MG63 (cell line): ENCODE measurements around the gene BCO2. TPM values are rescaled to one million over a fixed set of nuclear protein-coding genes. Genes with fewer than 3 reads are reported as not detected.
"Not testable (repeated sequence)": the region's sequence is repeated elsewhere in the genome, so short reads cannot be mapped to it uniquely, and the experiment has no call there.

Experiments
- DNase-seq: peaks from one replicate; pipeline ENCODE4 v3.0.0-alpha.2; 2020
- H3K27me3 ChIP-seq: fragments of 250-450 bp; sonication (Bioruptor Pico); 2 replicates; pipeline ENCODE4 v1.5.1; 2020; ENCODE audit warnings: mild to moderate bottlenecking, moderate library complexity
- H3K36me3 ChIP-seq: fragments of 250-450 bp; sonication (Bioruptor Pico); 2 replicates; pipeline ENCODE4 v1.5.1; 2020; ENCODE audit warnings: mild to moderate bottlenecking, moderate library complexity
- H3K4me3 ChIP-seq: fragments of 250-450 bp; sonication (Bioruptor Pico); 2 replicates; pipeline ENCODE4 v1.5.1; 2020; ENCODE audit warnings: mild to moderate bottlenecking, moderate library complexity
- H3K9me3 ChIP-seq: fragments of 250-450 bp; sonication (Bioruptor Pico); 2 replicates; pipeline ENCODE4 v1.5.1; 2020; ENCODE audit warnings: mild to moderate bottlenecking, moderate library complexity
- total RNA-seq: library from RNA; depleted of rRNA; stranded (reverse); fragments of >200 nt; shearing (Covaris generic); gene quantifications from 2 replicates; pipeline ENCODE4 v1.2.3, GENCODE V29; 2014; ENCODE audit warnings: low replicate concordance

Gene BCO2
- total RNA-seq, 1 experiment from 2014 or later, result 1.1 TPM

- peak overlapping the region; percentile 48 for H3K4me3 ChIP-seq
- no peaks in the 10 kb centered on the region for H3K27me3 ChIP-seq
- no peaks in the 10 kb centered on the region for H3K9me3 ChIP-seq
- H3K36me3 ChIP-seq, result peaks cover 29% of the 10 kb centered on the region
- DNase-seq, result no peak
Observed at GRCh38 chr11:112162761-112163546, 12.4 kb upstream of the BCO2 start.

GRCh38 chr11:112163875-112164685 lies 11.2 kb upstream of the BCO2 start, which contains the start of gene IL18:
TSS of gene IL18 (minus strand) at chr11:112164094. CDS start at chr11:112155053, 9,041 bp downstream.
- H3K9me3 ChIP-seq, result no peaks in the 10 kb centered on the region
- peak within 1 kb of the TSS; percentile 48 for H3K4me3 ChIP-seq
- no peaks in the 10 kb centered on the region for H3K27me3 ChIP-seq
- H3K36me3 ChIP-seq, result peaks cover 21% of the 10 kb centered on the region
- peak; percentile 82 for DNase-seq

DNA sequence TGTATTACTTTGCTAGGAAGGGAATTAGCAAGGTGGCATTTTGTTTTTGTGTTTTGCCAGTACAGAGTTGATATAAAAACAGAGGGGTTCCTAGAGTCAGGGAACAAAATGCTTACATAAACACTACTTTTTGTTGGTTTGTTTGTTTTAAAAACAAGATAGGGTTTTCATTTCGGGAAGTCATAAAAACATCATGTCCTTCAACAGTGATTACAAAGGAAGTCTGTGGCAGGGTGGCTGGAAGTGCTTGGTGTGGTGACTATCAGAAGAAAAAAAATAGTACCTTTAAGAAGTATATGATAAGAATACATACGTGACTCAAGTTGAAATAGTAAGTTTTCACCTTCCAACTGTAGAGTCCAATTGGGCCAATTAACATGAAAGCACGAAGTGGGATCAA lies 10.3 kb upstream of the BCO2 start:
- no peak overlapping the region for H3K4me3 ChIP-seq
- peaks cover 13% of the 10 kb centered on the region for H3K36me3 ChIP-seq
- H3K9me3 ChIP-seq, result no peaks in the 10 kb centered on the region
- no peak for DNase-seq
- no peaks in the 10 kb centered on the region for H3K27me3 ChIP-seq

- no peak overlapping the region for H3K4me3 ChIP-seq
- no peaks in the 10 kb centered on the region for H3K9me3 ChIP-seq
- peaks cover 9% of the 10 kb centered on the region for H3K36me3 ChIP-seq
- peak; percentile 65 for DNase-seq
- no peaks in the 10 kb centered on the region for H3K27me3 ChIP-seq
Observed at GRCh38 chr11:112166562-112166961, 8.8 kb upstream of the BCO2 start.

DNA sequence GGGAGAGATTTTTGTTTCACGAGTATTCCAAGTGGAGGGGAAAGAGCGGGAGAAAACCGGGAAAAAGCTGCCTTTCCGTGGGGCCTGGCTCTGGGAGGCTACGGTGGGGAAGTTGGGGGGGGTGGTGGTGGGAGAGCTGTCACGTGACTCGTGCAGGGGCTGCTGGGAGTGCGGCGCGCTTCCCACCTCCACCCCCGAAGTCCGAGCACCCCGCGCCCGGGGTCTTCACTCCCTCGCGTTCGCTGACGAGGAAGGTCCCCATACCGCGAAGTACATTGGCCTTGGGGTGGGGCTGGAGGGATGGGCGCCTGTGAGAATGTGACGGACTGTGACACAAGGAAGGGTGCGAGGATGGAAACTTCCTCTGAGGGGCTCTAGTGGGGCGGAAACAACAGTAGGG lies 8.2 kb upstream of the BCO2 start, which contains the start of gene TEX12:
Gene TEX12 (plus strand): TSS at position 228 of the 400 bp plus-strand sequence. CDS start 1,897 bp downstream, outside the sequence.
- Histone ChIP-seq H3K27me3 (no peaks in the 10 kb centered on the region), H3K9me3 (no peaks in the 10 kb centered on the region), H3K4me3 (no peak within 1 kb of the TSS), H3K36me3 (peaks cover 5% of the 10 kb centered on the region; the same call in 1 of the 2 replicates)
- no peak for DNase-seq

DNA sequence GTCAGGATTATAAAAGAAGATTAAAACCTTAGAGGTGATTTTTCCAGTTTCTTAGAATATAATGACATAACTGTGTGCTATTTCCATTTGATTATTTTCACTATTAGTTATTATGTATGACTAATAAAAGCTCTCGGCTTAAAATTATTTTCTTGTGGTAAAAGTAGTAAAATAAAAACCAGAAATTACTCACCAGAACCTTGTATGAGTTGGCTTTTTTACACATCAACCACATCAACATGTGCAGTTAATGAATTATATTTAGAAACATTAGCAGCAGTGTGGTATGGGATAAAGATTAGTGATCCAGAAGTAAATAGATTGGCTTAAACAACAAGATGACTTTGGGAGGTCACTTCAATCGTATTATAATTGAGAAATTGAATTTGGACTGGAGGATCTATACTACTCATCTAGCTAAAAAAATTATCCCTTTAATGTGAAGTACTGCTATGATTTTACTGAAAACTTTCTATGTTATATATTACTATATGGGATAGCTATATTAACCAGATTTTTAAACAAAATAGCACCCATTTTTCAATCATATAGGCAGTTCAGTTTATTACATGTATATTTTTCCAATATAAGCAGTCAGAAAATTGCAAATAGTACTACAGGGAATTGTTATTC lies 2.8 kb upstream of the BCO2 start:
- Histone ChIP-seq H3K27me3 (no peaks in the 10 kb centered on the region), H3K9me3 (no peaks in the 10 kb centered on the region), H3K36me3 (no peaks in the 10 kb centered on the region), H3K4me3 (no peak overlapping the region)
- no peak for DNase-seq

DNA sequence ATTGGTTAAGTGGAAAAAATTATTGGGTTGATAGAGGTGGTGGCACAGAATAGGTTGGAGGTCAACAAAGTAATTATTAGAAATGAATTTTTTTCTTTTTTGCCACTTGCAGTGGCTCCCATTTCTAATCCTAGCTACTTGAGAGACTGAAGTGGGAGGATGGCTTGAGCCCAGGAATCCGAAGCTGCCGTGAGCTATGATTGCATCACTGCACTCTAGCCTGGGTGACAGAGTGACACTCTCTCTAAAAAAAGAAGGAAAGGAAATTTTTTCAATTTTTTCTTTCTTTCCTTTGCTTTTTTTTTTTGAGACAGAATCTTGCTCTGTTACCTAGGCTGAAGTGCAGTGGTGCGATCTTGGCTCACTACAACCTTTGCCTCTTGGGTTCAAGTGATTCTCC lies 2.2 kb upstream of the BCO2 start:
- Histone ChIP-seq H3K4me3 (no peak overlapping the region), H3K27me3 (no peaks in the 10 kb centered on the region), H3K36me3 (no peaks in the 10 kb centered on the region), H3K9me3 (no peaks in the 10 kb centered on the region)
- DNase-seq, result peak; percentile 18

DNA sequence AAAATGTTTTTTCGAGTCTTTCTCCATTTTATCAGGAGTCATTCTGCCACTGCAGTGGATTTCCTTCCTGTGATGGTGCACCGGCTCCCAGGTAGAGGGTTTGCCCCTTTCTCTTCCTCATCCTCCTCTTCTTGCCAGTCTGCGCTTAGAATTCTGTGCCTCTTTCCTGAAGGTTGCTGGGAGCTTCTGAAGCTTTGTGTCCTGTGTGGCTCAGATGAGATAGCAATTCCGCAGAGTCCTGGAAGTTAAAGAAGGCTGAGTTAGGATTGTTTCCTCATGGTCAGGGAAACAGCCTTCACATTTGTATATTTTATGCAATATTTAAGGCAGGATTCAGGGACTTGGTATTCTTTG lies 264 bp downstream of the BCO2 start:
- Histone ChIP-seq H3K36me3 (no peaks in the 10 kb centered on the region), H3K9me3 (no peaks in the 10 kb centered on the region), H3K27me3 (no peaks in the 10 kb centered on the region), H3K4me3 (peak overlapping the region; percentile 17)
- no peak for DNase-seq

- Histone ChIP-seq H3K4me3 (no peak overlapping the region), H3K27me3 (no peaks in the 10 kb centered on the region), H3K9me3 (no peaks in the 10 kb centered on the region), H3K36me3 (no peaks in the 10 kb centered on the region)
- no peak for DNase-seq
Observed at GRCh38 chr11:112176077-112176476, 765 bp downstream of the BCO2 start.

GRCh38 chr11:112177589-112177988 lies 2.3 kb downstream of the BCO2 start:
- Histone ChIP-seq H3K36me3 (no peaks in the 10 kb centered on the region), H3K27me3 (no peaks in the 10 kb centered on the region), H3K4me3 (no peak overlapping the region), H3K9me3 (no peaks in the 10 kb centered on the region)
- no peak for DNase-seq

GRCh38 chr11:112178428-112178827 lies 3.1 kb downstream of the BCO2 start:
- DNase-seq, result no peak
- no peaks in the 10 kb centered on the region for H3K9me3 ChIP-seq
- no peaks in the 10 kb centered on the region for H3K27me3 ChIP-seq
- no peaks in the 10 kb centered on the region for H3K36me3 ChIP-seq
- no peak overlapping the region for H3K4me3 ChIP-seq

DNA sequence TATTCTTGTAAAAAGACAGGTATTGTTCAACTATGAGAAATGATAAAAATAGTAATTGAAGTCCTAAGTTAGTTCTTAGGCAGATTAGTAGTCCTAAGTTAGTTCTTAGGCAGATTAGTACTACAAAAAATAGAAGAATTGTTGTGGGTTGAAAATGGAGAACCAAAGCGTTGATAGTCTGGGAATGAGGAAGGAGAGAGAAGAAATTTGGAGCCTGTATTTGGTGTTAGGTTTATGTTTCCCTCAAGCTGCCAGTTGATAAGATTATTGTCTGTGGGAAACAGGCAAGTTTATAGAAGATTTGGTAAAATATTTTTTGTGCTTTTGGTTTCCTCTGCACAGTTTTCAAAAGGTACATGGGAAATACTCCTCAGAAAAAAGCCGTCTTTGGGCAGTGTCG lies 3.6 kb downstream of the BCO2 start:
- Histone ChIP-seq H3K27me3 (no peaks in the 10 kb centered on the region), H3K4me3 (no peak overlapping the region), H3K9me3 (no peaks in the 10 kb centered on the region), H3K36me3 (no peaks in the 10 kb centered on the region)
- no peak for DNase-seq

GRCh38 chr11:112179601-112180000 lies 4.3 kb downstream of the BCO2 start:
- DNase-seq, result no peak
- H3K27me3 ChIP-seq, result no peaks in the 10 kb centered on the region

GRCh38 chr11:112182867-112183266 lies 7.6 kb downstream of the BCO2 start:
- H3K4me3 ChIP-seq, result no peak overlapping the region
- no peaks in the 10 kb centered on the region for H3K9me3 ChIP-seq
- H3K27me3 ChIP-seq, result no peaks in the 10 kb centered on the region
- DNase-seq, result no peak
- H3K36me3 ChIP-seq, result no peaks in the 10 kb centered on the region

More at GRCh38 chr11:112179601-112180000, 4.3 kb downstream of the BCO2 start:
- no peaks in the 10 kb centered on the region for H3K9me3 ChIP-seq
- H3K36me3 ChIP-seq, result no peaks in the 10 kb centered on the region
- H3K4me3 ChIP-seq, result no peak overlapping the region

DNA sequence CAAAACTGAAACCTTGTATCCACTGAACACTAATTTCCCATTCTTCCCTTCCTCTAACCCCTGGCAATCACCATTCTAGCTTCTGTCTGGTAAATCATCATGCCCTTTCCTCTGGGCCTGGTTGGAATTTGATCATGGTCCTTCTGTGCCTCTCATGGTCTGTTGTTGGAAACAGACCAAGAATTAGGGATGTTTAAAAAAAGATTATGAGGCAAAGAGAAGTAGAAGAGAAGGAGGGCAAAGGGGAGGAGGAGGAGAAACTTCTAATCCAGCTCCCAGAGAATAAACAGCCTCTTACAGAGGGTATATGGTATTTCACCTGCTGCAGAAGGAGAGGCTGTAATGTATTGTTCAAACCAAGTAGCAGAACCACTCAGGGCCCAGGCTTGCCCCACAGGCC lies 10.6 kb downstream of the BCO2 start:
- no peaks in the 10 kb centered on the region for H3K36me3 ChIP-seq
- H3K27me3 ChIP-seq, result no peaks in the 10 kb centered on the region
- no peak for DNase-seq
- no peak overlapping the region for H3K4me3 ChIP-seq
- H3K9me3 ChIP-seq, result no peaks in the 10 kb centered on the region

DNA sequence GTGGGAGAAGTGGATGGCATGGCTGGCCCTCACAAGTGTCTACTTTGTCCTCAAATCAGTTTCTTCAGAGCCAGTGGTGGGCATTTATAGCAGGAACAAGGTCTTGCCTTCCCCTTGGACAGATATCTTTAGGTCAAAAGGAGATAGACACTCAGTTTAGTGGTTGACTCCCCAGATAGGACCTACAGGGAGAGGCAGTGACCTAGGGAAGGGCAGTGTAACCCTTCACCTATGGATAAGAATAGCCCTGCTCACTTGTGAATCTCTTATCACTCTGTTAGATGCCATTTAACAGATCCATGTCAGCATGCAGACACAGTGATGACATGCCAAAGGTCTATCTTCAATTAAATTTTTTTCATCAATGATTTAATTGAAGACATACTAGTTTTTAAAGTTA lies 11.0 kb downstream of the BCO2 start:
- no peak overlapping the region for H3K4me3 ChIP-seq
- no peaks in the 10 kb centered on the region for H3K27me3 ChIP-seq
- H3K36me3 ChIP-seq, result no peaks in the 10 kb centered on the region
- no peaks in the 10 kb centered on the region for H3K9me3 ChIP-seq
- no peak for DNase-seq

DNA sequence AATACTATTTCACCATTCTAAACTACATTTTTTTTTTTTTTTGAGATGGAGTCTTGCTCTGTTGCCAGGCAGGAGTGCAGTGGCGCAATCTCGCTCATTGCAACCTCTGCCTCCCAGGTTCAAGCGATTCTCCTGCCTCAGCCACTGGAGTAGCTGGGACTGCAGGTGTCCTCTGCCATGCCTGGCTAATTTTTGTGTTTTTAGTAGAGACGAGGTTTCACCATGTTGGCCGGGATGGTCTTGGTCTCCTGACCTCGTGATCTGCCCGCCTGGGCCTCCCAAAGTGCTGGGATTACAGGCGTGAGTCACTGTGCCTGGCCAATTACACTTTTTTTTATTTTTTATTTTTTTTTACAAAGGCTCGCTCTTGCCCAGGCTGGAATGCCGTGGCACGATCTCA lies 19.8 kb downstream of the BCO2 start:
- DNase-seq, result peak; percentile 74
- H3K9me3 ChIP-seq, H3K27me3 ChIP-seq, H3K36me3 ChIP-seq, H3K4me3 ChIP-seq: not testable (repeated sequence)
